GM18505 (cell line): ENCODE results near the gene ZDHHC11B.

Source experiments
- ATAC-seq: cut with Tn5 transposase; IDR thresholded peaks from one replicate; pipeline ENCODE4 v1.9.1; 2021; ENCODE audit not compliant: unreplicated experiment
- POLR2A ChIP-seq: IDR thresholded peaks from 4 replicates; pipeline ENCODE4 v1.6.1; 2011; ENCODE audit warnings: borderline replicate concordance; ENCODE audit not compliant: insufficient read depth, insufficient read length; ENCODE audit errors: extremely low read depth

Gene ZDHHC11B

GRCh38 chr5:662751-663435, 121.6 kb downstream of the ZDHHC11B start:
- no peak for TF ChIP-seq POLR2A
- no peak for ATAC-seq

- ATAC-seq: no peak
- TF ChIP-seq POLR2A: no peak
These were observed 122.4 kb downstream of the ZDHHC11B start for GRCh38 chr5:661891-662750.

GRCh38 chr5:660491-661030, 124.0 kb downstream of the ZDHHC11B start:
- no peak for ATAC-seq
- no peak for TF ChIP-seq POLR2A
